Measurements from ENCODE around the gene ACOXL.
A peak's percentile ranks its signal among the peaks of the same experiment; 100 is the strongest.

ACOXL gene

DNA sequence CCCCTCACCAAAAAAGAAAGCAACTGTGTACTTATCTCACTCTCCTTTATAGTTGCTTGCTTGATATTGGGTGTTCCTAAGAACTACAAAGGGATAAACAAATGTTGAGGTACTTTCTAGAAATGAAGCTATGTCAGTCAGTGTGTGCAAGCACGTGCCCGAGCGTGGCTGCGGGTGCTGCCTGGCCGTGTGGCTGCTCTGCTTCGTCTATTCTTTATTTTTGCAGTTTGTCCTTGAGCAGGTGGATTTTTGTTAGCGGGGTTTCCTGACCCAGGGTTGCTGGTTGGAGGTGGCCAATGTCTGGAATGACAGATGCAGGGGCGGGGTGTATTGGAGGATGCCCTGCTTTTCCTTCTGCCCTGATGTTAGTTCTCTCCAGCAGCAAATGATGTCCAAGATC is 62.6 kb downstream of the ACOXL start:
- DNase-seq (ENCODE audit: low read depth): no peak

DNA sequence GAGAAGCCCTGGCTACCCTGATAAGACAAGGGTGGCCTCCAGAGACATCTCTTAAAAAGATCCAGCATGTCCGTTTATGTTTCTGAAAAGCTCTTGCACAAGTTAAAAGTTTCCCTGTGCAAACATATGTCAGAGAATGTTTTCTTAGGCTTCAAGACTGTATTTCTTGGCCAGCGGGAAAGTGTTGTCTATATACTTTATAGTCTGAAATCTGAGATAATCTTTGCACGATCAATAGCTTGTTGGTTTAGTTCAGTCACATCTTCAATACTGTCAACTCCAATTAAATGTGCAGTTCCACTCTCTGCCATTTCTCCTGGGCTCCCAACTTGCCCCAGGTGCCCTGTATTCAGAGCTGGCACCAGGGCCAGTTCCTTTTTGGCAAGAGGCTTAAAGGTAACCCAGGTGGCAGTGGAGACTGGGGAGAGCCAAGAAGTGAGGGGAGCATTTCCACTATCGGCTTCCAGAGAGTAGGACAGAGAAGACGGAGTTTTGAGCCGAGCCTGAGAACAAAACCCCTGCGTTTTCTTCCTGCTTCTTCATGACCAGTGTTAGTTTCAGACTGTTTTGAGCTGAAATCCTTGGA is 64.4 kb downstream of the ACOXL start:
- DNase-seq (ENCODE audit: low read depth): no peak

DNA sequence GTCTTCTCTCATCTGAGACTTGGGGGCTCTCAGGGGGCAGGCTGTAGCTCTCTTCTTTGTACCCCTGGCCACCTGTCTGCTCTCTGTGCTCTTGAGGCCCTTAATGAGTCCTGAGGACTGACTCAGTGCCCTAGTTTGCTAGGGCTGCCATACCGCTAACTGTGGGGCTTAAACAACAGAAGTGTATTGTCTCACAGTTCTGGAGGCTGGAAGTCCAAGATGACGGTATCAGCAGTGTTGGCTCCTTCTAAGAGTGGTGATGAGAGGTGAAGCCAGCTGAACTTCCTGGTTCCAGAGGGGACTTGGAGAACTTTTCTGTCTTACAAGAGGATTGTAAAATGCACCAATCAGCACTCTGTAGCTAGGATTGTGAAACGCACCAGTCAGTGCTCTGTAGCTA is 67.0 kb downstream of the ACOXL start:
- no peak for DNase-seq (ENCODE audit: low read depth)

DNA sequence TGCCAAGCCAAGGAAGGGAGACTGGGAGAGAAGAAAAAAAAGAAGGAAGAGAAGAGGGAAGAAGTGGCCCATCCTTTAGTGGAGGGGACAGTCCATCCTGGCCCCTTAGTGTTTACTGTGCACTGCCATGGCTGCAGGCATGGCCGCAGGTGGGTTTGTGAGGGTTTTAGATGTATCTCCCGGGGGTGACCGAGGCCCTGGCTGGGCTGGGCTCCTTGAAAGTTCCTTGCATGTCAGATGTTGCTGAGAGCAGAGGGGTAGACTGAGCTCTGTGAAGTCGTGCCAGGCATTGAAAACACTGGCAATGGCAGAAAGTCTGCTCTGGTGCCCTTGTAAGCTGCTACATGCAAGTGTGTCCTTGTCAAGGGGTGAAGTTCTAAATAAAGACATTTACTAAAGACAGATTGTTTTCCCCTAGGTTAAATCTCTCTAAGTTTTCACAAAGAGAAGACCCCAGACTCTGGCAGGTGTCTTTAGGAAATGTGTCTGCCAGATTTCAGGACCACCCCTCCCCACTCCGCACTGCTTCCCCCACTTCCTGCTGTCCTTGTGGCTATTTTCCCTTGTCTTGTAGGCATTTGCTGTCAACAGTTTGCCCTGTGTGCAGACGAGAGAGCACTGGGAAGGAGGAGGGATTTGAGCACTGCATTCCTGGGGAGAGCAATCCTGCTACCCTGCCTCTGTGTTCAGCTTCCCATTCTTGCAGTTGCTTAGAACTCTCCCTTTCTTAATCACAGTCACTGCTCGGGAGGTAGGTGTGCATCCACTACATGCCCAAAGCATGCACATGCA is 68.4 kb downstream of the ACOXL start:
- no peak for DNase-seq (ENCODE audit: low read depth)

DNA sequence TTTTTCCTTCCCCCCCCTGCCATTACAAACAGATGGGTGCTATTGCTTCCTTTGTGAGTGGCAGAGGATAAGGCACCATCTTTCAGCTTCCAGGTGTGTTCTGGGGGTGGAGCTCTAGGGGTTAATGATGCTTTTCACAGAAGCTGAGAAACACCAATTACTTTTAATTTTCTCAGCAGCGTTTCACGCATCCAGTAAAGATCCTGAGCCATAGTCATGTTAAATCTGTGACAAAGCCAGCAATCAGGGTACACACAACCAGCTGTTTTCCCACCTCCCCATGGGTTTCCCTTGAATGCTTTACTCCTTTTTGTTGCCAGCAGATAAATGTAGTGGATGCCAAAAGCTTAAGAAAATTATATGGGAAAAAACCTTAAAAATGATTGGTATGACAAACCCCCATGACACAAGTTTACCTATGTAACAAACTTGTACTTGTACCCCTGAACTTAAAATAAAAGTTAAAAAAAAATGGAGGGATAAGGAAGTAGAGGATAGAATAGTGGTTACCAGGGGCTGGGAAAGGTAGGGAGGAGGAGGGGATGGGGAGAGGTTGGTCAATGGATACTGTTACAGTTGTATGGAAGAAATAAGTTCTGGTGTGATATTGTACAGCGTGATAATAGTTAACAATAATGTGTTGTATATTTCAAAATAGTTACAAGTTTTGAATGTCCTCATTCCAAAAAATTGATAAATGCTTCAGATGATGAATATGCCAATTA is 70.0 kb downstream of the ACOXL start:
- DNase-seq (ENCODE audit: low read depth): no peak

DNA sequence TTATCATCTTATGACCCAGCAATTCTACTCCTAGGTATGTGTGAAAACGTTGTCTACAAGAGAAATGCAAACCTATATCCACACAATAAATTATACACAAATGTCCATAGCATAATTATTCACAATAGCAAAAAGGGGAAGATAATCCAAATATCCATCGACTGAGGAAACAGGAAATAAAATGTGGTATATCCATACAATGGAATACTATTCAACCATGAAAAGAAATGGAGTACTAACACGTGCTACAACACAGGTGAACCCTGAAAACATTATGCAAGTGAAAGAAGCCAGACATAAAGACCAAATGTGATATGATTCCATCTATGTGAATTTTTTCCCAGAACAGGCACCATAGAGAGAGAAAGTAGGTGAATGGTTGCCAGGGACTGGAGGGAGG is 72.1 kb downstream of the ACOXL start:
- no peak for DNase-seq (ENCODE audit: low read depth)

DNA sequence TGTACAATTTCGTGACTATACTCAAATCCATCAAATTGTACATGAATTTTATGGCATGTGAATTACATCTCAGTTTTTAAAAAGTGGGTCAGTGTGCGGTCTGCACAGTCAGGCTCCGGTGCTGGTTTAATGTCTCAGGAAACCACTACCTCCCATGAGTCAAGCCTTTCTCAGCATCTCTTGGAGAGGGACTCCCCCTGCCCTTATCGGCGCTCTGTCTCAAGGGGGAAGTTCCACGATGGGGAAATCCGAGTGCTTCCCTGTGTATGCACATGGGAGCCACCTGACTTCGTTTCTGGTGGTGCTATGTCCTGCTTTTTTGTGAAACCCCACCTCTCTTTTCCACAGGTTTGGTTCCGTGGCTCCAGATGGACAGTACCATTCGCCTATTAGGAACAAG is 72.5 kb downstream of the ACOXL start:
- peak; percentile 29 for DNase-seq (ENCODE audit: low read depth)

DNA sequence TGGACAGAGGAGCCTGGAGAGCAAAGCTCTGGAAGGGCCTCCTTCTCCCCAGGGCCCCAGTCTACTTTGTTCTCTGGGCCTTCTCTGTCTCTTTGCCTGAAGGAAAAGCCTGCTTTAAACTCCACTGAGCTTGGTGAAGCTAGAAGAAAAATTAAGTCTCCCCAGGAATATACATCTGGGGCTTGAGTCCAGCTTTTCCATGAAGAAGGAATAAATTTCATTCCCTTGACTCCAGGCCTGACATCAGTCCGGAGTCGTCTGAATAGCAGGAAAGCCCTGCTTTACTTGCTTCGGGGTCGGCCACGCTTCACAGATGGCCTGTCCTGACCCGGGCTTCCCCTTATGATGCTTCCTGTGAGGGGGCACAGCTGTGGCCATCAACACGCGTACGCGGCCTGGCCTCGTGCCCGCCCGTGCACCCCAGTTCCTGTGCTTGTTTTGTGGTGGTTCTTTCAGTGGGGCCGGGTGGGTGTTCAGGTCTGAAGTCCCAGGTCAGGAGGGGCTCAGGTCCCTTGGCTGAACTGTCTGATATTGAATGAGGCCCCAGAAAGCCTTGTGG is 73.6 kb downstream of the ACOXL start:
- DNase-seq (ENCODE audit: low read depth): no peak

DNA sequence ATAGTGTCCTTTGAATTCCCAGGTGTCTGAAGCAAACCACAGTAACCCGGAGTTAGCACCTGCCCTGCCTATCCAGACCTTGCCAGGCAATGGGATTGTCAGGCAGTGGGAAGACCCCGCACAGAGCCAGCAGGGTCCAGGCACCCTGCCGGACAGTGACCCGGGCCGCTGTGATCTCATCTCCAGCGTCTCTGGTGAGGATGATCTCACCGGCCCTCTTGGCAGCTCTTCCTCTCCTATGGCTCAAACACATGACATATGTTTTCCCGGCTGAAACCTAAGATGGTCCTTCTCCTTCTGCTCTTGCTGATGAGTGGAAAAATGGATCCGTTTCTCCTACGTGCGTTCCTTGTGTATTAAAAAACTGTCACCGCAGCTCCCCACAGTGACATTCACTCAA is 75.1 kb downstream of the ACOXL start:
- DNase-seq (ENCODE audit: low read depth): no peak

DNA sequence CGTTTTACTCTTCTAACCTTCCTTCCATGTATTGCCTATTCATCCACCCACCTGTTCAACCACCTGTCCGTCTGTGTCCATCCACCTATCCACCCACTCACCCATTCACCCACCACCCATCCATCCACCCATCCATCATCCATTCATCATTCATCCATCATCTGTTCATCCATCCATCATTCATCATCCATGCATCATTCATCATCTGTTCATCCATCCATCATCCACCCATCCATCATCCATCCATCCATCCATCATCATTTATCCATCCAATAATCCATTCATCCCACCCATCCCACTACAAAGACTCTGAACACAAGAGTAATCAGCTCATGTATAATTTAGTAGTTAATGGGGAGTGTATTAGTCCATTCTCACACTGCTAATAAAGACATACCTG is 78.0 kb downstream of the ACOXL start:
- DNase-seq (ENCODE audit: low read depth): no peak

DNA sequence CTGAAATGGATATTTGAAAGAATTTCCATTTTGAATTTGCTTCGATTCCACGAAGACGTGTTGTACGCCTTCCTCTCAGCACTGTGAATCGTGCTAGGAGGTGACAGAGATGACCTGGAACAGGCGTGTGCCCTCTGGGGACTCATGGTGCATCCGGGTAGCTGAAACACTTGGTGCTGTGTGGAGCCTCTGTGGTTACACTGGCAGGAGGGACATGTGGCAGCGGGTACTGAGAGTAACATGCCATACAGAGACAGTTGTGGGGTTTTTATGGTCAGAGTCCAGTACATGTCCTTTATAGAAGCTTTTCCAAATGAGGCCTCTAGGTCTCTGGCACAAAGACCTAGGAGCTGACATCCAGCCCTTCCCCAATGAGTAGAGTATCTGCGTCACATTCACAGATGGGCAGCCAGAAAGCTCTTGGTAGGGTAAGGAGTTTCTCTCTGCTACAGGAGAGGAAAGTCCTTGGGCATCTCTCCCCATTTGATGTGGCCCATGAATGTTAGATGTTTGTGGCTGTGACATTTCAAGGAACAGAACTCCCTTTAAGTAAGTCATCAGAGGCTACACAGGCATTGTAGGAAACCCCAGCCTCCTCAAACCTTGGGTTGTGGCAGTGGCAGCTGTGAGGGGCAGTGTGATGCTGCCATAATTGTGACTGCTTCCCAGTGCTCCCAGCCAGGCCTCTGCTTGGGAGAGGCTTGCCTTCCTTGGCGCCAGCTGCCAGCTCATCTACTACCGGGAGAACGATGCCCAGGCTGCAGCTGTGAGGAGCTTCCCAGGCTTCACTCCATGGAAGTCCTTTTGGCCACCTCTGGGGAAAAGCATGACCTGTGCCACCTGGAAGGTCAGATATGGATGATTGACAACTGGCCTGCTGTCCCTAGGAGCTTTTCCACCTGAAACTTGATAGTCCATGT is 80.6 kb downstream of the ACOXL start:
- DNase-seq (ENCODE audit: low read depth): no peak

DNA sequence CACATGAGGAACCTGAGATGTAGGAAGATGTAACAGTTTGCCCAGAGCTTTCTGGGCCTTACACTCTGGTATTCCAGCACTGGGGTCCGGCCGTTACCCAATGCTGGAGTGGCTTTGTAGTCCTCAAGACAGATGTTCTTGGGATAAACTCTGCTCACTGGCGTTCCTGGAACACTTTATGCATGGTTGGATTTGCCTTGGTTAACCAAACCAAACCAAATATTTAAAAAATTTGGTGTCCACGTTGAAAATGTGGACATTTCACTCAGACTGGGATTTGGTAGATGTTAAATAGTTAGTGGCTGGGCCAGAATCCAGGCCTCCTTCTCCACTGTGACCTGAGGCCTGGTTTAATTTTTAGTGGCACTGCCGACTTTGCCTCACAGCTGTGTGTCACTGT is 81.5 kb downstream of the ACOXL start:
- DNase-seq (ENCODE audit: low read depth): no peak

DNA sequence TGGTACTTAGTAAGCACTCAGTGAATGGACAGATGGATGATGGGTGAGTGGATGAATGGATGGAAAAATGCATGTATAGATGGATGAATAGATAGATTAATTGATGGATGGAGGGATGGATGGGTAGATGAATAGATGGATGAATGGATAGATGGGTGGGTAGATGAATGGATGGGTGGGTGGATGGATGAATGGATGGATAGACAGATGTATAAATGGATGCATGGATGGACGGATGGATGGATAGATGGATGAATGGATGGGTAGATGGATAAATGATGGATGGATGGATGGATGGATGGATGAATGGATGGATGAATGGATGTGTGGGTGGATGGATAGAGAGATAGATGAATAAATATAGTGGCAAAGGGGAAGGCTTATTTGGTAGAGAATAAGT is 83.6 kb downstream of the ACOXL start:
- DNase-seq (ENCODE audit: low read depth): no peak

DNA sequence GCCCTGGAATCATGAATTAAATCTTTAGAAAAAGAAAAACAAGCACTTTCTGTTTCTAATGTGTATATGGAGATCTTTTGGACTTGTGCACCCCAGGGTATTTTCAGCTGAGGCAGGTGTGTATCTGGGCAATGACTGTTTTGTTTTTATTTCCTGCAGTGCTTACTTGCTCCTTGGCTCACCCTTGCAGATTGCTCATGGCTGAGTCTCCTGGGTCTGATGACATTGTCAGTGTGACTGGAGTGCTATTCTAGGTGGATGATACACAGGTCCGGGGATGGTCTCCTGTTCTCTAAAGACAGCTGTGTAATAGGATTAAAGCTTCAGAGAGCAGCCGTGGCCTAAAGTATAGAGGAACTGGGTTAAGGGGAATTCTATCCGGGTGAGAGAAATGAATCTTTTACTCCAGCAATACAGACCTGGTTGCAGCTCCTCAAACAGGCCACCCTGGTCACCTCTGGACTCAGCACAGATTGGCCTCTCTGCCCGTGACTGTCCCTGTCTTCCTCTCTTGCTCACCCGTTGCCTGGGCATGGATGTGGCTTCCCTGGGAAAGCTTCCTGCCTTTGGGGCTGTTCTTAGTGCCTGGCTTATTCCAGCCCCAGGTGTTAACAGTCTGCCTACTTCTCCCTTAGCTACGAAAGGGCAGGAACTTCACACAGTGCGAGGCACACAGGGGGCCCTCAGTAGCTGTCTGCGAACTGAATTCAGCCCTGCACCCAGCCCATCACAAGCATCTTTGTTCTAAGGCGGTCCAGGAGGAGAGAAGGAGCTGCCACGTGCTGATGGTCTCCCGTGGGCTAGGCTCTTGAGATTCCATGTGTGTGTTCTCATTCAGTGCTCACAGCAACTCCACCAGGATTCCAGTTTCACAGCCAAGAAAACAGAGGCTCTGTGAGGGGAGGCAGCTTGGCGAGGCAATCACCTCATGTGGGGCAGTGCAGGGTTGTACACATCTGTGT is 84.3 kb downstream of the ACOXL start:
- DNase-seq (ENCODE audit: low read depth): no peak

DNA sequence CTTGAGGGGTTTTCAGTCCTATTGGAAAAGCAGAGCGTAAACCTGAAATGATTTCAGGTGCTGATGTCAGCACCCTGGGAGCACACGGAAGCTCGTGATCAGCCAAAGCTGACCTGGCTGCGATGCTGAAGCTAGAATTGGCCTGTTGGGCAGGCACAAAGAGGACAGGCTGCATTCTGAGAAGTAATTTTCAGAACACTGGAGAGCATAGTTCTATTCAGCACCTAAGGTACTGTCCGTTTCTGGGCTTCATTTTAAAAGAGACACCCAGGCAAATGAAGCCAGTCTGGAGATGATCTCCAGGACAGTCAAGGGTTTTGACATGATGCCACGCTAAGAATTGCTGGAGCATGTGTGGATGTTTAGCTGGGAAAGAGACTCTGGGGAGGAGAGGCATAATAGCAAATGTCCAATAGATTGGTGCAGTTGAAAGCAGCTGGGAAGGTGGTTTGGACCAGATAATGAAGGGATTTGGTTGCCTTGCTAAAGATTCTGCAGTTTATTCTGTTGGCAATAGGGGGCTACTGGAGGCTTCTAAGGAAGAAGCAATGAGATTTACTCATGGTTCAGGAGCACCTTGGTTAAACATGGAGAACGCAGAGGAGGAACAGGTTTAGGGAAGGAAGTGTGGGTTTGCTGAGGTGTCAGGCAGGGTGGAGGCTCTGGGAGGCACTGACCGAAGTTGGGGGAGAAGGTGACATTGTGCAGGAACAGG is 86.6 kb downstream of the ACOXL start:
- DNase-seq (ENCODE audit: low read depth): no peak

DNA sequence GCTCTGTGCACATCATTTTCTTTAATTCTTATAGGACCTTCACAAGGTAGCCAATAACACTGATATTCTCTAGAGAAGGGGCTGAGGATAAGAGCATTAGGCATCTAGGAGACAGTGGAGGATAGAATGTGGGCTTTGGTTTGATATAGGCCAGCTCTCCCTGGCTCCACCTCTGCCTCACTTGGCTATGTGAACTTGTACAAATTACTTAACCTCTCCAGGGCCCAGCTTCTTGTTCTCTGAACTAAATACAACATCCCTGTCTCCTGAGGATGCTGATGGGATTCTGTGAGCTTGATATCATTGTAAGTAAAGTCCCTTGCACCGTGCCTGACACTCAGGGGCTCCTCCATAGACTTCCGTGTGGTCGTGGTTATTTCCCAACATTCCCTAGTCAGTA is 87.3 kb downstream of the ACOXL start:
- no peak for DNase-seq (ENCODE audit: low read depth)

DNA sequence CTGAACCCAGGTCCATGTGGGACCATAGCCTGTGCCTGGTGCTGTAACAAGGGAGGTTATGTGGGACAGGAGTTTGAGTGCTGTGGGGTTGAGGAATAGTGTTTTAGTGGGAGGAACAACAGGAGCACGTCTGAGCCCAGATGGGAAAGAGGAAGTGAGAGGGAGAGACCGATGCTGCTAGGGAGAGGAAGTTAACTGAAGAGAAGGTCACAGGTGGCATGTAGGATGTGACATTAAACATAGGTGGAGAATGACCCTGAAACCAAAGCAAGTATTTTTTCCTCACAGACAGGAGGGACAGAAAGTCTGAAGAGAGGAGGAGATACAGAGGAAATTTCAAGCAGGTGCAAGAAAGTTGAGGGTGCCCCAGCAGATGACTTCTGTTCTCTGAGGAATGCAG is 87.8 kb downstream of the ACOXL start:
- DNase-seq (ENCODE audit: low read depth): no peak

DNA sequence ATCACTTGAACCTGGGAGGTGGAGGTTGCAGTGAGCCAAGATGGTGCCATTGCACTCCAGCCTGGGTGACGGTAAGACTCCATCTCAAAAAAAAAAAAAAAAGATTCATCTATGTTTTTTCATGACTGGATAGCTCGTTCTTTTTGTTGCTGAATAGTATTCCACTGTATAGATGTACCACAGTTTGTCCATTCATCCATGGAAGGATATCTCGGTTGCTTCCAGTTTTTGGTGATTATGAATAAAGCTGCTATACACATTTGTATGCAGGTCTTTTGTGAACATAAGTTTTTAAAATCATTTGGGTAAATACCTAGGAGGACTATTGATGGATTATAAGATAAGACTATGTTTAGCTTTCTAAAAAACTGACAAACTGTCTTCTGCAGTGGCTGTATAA is 90.8 kb downstream of the ACOXL start:
- DNase-seq (ENCODE audit: low read depth): no peak

DNA sequence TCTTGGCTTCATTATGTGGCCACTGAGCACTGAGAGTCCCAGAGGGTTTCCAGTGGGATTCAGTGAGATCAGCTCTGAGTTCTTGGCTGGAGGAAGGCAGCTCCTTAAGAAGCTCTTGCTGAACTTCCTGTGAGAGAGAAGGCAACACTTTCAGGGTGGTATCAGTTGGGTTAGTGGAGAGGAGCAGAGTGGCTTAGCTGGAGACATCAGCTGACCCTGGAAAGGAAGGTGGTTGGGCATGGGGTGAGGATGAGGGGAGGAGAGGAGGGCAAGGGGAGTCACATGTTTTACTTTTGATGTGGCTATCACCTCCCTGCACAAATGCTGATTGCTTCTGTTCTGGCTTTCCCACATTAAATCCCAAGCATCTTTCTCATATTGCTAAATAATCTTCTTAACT is 95.1 kb downstream of the ACOXL start:
- no peak for DNase-seq (ENCODE audit: low read depth)

DNA sequence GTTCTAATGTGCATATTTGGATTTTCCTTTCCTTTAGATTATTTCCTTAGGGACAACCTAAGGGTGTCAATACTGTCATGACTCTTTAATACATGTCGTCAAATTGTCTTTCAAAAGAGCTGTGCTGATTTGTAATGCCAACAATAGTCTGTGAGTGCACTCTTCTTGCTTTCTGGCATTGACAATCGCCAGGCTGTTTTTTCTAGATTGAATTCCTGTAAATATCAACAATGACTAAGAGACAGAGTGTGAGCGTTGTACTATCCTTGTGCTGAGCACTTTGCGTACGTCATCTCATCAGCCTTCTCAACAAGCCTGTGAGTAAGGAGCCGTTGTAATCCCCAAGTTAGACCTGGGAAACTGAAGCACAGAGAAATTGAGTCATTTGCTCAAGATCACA is 96.0 kb downstream of the ACOXL start:
- peak; percentile 70 for DNase-seq (ENCODE audit: low read depth)

Data from amniotic epithelial cell (primary cell).